ENCODE data around the gene ADAP1.

DNA sequence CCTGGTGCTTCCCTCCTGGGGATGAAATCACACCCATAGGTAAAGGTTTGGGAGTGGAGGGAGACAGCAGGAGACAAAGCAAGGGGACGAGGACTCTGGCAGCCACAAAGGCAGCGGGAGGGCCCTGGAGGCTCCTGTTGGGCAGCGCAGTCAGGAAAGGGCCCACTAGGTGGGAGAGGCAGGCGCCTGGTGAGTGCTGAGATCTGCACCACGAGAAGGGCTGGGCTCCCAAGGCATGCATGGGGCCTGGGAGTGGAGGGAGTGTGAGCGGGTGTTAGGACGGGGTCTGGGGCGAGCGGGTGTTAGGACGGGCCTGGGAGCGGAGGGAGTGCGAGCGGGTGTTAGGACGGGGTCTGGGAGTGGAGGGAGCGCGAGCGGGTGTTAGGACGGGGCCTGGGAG is 65.1 kb downstream of the ADAP1 start:
- no peak for TF ChIP-seq POLR2A (IDR thresholded peaks at IDR 0.05)
- TF ChIP-seq, protein P1, sequence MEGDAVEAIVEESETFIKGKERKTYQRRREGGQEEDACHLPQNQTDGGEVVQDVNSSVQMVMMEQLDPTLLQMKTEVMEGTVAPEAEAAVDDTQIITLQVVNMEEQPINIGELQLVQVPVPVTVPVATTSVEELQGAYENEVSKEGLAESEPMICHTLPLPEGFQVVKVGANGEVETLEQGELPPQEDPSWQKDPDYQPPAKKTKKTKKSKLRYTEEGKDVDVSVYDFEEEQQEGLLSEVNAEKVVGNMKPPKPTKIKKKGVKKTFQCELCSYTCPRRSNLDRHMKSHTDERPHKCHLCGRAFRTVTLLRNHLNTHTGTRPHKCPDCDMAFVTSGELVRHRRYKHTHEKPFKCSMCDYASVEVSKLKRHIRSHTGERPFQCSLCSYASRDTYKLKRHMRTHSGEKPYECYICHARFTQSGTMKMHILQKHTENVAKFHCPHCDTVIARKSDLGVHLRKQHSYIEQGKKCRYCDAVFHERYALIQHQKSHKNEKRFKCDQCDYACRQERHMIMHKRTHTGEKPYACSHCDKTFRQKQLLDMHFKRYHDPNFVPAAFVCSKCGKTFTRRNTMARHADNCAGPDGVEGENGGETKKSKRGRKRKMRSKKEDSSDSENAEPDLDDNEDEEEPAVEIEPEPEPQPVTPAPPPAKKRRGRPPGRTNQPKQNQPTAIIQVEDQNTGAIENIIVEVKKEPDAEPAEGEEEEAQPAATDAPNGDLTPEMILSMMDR (IDR thresholded peaks at IDR 0.05), result no peak

Data from lower leg skin (tissue), 3 donors.